T1000 (cell line): ENCODE data around the gene RARS2.

Source experiments
- DNase-seq: peaks from one replicate; lab custom pipeline; 2025; ENCODE audit warnings: mixed read lengths; lab: John Stamatoyannopoulos, UW

Gene RARS2

GRCh38 chr6:87574237-87574804, 15.5 kb downstream of the RARS2 start:
- no peak for DNase-seq

DNA sequence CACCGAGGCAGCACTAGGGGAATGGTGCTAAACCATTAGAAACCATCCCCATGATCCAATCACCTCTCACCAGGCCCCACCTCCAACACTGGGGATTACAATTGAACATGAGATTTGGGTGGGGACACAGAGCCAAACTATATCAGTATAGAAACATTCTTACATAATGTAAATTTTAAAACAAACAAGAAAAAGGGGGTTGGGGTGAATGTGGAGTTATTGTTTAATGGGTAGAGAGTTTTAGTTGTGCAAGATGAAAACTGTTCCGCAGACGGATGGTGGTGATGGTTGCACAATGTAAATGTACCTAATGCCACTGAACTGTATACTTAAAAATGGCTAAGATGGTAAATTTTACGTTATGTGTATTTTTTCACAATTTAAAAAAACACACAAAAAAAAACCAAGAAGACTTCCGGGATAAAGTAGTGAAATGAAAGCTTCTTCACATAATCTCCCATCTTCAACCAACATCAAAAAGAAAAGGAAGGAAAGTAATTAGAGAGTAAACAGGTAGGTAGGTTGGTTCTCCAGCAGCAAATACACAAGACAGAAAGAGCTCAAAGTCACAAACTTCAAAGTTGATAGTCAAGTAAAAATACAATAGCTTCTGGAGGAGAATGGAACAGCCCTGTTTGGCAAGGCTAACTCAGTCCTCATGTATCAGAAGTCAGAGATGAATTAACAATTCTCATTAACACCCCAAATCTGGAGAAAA, 16.3 kb downstream of the RARS2 start:
- no peak for DNase-seq

GRCh38 chr6:87572883-87573282, 16.9 kb downstream of the RARS2 start:
- DNase-seq: no peak

DNA sequence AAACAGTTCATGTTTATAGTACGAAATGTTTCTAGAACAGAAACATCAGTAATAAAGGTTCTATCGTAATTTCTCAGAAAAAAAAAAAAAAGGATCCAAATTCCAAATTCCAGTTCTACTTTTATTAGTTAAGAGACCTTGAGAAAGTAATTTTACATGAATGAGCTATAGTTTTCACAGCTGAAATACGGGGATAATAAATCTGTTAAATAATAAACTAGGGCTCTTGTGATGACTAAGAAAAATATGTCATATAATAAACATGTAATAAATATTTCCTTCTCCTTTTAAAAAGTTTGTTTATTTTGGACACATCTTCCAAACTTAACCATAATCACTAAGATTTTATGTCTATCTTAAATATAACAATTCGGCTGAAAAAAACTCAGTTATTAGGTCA, 17.8 kb downstream of the RARS2 start:
- no peak for DNase-seq

DNA sequence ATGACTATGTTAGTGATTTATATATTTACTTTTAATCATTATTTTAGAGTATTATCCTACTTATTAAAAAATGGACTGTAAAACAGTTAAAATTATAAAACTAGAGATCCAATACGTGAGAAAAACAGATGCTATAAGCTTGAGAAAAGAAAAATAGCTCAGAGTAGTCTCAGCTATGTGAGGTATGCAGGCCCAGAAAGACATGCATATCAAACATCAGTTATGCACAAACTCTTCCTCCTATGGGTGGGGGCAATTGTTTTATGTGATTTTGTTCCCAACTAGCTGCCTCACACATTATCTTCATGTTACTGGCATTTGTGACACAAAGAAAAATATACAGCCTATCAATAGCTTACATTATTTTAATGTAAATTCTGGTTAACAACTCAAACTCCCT, 28.8 kb downstream of the RARS2 start:
- DNase-seq: no peak

GRCh38 chr6:87558446-87558845, 31.3 kb downstream of the RARS2 start:
- DNase-seq: no peak

GRCh38 chr6:87555506-87555905, 34.3 kb downstream of the RARS2 start:
- no peak for DNase-seq

DNA sequence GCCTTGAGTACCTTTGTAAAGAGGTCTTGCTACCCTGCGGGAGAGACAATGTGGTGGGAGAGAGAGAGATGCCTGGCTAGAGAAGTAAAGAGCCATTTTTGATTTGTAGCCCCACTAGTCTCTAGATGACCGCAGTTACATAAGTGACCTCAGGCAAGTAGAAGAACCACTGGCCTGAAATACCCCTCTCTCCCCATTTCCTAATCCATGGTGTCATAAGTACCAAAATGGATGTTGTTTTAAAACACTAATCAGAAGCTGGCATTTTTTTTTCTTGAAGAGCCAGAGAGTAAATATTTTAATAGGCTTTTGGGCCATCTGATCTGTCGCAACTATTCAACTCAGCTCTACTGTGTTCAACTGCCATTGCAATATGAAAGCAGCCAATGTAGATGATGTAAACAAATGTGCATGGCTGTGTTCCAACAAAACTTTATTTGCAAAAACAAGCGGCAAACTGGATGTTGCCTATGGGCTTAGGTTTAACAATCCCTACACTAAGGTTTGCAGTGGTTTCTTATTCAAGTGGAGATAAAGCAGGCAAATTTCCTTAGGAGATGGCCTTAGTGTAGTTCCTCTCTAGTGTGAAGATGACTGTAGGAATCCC, 36.5 kb downstream of the RARS2 start:
- no peak for DNase-seq

DNA sequence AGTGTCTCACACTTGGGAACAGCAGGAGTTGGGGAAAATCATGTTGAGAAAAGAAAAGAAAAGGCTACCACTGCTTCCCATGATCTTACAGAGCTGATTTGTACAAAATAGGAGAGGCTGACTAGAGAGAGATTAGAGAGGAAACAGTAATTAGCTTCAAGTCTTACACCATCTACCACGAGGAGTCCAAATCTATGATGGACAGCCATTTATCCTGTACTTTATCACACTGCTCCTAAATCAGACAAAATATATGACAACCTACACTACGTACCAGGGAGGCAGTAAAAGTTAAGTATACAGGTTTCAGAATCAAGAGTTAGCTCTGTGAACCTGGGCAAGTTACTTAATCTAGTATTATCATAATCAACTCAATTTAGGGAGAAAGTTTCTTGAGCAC, 38.0 kb downstream of the RARS2 start:
- DNase-seq: no peak

DNA sequence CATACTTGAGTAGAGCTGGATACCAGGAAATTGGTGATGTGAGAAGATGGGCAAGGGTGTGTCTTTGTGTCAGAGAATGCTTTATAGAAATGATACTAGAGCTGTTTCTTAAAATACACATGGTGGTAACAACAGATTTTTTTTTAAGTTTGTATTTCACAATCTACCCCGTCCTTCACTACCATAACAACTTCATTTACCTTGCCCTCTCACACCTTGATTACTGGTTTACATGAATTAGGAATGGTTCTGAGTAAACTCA, 45.4 kb downstream of the RARS2 start:
- no peak for DNase-seq

- no peak for DNase-seq
Observed at GRCh38 chr6:87543696-87544473, 45.9 kb downstream of the RARS2 start.

- no peak for DNase-seq
Observed at GRCh38 chr6:87541744-87542143, 48.0 kb downstream of the RARS2 start.

DNA sequence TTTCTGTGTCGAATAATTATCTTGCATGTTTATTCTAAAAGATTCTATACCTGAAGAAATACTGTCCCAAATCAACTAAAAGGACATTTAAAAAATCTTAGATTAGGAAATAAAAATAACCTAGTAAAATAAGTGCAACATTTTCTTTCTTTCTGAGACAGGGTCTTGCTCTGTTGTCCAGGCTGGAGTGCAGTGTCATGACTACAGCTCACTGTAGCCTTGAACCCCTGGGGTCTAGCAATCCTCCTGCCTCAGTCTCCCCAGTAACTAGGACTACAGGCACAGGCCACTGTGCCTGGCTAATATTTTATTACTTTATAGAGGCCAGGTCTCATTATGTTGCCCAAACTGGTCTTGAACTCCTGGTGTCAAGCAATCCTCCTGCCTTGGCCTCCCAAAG, 48.7 kb downstream of the RARS2 start:
- DNase-seq: no peak

DNA sequence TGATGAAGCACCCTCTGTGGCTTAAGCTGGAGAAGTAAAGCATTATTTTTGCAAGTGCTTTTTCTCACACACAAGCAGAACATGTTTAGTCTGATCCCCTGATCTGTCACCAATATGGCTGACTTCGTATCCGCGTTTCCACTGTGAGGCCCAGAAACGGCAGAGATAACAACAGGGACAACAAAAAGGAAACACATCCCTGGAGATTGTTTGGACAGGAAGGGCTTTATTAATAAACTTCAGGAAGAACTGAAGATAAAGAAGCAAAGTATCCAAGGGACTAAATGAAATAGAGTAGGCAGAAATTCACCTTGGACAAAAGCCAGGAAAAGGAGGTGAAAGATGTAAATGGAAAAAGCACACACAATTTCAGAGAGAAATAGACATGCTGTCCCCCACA, 49.2 kb downstream of the RARS2 start:
- no peak for DNase-seq

DNA sequence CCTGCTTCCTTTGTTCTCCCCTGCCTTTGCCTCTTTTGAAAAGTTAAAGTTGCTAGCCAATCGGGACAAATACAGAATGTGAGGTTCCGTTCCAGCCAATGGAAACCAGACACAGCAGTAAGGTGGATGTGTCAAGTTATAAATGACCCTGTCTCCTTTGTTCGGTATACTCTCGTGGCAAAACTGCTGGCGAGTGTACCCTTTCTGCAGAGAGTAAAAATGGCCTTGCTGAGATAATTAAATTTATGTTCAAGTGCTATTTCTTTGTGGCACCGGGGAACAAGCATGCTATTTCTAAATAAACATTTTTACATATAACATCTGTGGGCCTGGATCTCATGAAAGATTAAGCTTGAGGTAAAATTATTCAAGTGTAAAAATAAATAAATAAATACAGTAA, 50.2 kb downstream of the RARS2 start:
- DNase-seq: no peak

GRCh38 chr6:87538510-87539260, 51.1 kb downstream of the RARS2 start:
- no peak for DNase-seq

DNA sequence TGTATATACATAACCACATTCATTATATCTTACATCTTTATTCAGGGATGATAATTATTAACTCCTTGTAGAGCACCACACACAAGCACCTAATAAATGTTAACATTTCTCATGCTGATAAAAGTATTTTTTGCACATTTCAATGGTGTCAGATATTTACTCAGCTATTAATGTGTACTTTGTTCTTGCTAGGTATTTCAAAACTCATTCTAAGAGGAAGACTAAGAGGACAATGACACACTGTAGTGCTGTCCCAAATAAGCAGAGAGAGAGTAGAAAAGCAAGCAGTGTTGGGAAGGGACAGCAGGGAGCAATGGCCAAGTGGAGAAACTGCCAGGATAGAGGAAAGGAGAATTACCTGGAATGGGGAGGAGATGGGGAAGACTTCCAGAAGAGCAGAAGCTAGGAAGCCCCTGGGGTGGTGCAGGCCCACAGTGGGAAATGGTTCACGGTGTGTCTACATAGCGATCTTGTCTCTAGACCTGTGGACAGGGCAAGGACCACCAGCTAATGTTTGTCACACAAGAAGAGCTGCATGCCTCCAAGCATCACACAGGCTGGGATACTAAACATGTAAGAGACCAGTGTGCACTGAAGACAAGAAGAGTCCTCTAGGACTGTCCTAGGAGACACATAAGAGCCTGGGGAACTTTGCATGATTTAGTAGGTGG, 55.3 kb downstream of the RARS2 start:
- no peak for DNase-seq

GRCh38 chr6:87529221-87529620, 60.6 kb downstream of the RARS2 start:
- DNase-seq: no peak

GRCh38 chr6:87522686-87523085, 67.1 kb downstream of the RARS2 start:
- DNase-seq: no peak

- DNase-seq: no peak
Observed at GRCh38 chr6:87518453-87518852, 71.3 kb downstream of the RARS2 start.

DNA sequence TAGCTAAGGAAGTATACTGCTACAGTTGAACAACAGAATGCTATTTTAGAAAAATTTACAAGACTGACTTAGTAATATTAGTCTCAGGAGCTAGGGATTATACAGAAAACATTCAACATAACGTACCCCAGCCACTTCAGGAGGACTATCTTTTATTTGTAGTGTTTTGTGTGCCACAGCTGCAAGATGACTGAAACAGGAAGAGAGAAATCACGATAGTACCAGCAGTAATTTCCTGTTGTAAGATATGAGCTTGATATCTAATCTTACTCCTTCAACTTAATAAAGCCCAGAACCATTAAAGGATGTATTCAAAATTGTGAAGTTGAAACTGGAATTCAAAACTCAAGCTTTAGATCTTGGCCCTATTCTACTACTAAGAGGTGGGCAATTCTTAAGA, 75.0 kb downstream of the RARS2 start:
- no peak for DNase-seq

- no peak for DNase-seq
Observed at GRCh38 chr6:87504441-87504840, 85.3 kb downstream of the RARS2 start.
